Peyer's patch (tissue), 4 donors: ENCODE measurements around the gene FMR1NB. TPM values are rescaled to one million over a fixed set of nuclear protein-coding genes. Genes with fewer than 3 reads are reported as not detected.

Experiments
- DNase-seq, 3 donors: peaks; one replicate each; pipeline ENCODE4 v3.0.0-alpha.2; 2017 to 2019
- H3K27ac ChIP-seq, 4 donors: fragments of 200-600 bp; sonication (generic); one replicate each; pipeline ENCODE4 v1.5.1; 2016 to 2019
- H3K27me3 ChIP-seq, 2 donors: fragments of 200-600 bp; sonication (generic); one replicate each; pipeline ENCODE4 v1.5.1; 2019
- H3K36me3 ChIP-seq, 3 donors: fragments of 200-600 bp; sonication (generic); one replicate each; pipeline ENCODE4 v1.5.1; 2016 to 2019
- H3K4me1 ChIP-seq, 4 donors: fragments of 200-600 bp; sonication (generic); one replicate each; pipeline ENCODE4 v1.5.1; 2016 to 2019
- H3K4me3 ChIP-seq, 4 donors: fragments of 200-600 bp; sonication (generic); 1 replicate in 3 of 4; 2 replicates in 1 of 4; pipeline ENCODE4 v1.5.1; 2016 to 2019; ENCODE audit warnings: mild to moderate bottlenecking in 1 of 4
- H3K9me3 ChIP-seq, 4 donors: fragments of 200-600 bp; sonication (generic); one replicate each; pipeline ENCODE4 v1.5.1; 2016 to 2019; ENCODE audit warnings: mild to moderate bottlenecking in 1 of 4
- POLR2A ChIP-seq, 2 donors: fragments of 450-650 bp; IDR thresholded peaks; one replicate each; pipeline ENCODE4 v1.5.1; 2017; ENCODE audit warnings: antibody characterized with exemption in 2 of 2, mild to moderate bottlenecking in 2 of 2, moderate library complexity in 2 of 2
- total RNA-seq, 4 donors: library from RNA; depleted of rRNA; stranded (reverse); fragments of >200 nt; gene quantifications; one replicate each; pipeline ENCODE4 v1.1.0, GENCODE V29; 2016
- TF ChIP-seq, protein P1 (sequence below), 6 experiments: fragments of 450-650 bp in 4 of 6; fragments of 200-600 bp in 2 of 6; sonication (generic) in 1 of 6; IDR thresholded peaks; one replicate each; pipeline ENCODE4 v1.5.1; 2017 to 2019; ENCODE audit warnings: antibody characterized with exemption in 6 of 6, mild to moderate bottlenecking in 3 of 6, moderate library complexity in 1 of 6

The FMR1NB gene
- total RNA-seq, 4 donors from 2014 or later, result not detected

DNA sequence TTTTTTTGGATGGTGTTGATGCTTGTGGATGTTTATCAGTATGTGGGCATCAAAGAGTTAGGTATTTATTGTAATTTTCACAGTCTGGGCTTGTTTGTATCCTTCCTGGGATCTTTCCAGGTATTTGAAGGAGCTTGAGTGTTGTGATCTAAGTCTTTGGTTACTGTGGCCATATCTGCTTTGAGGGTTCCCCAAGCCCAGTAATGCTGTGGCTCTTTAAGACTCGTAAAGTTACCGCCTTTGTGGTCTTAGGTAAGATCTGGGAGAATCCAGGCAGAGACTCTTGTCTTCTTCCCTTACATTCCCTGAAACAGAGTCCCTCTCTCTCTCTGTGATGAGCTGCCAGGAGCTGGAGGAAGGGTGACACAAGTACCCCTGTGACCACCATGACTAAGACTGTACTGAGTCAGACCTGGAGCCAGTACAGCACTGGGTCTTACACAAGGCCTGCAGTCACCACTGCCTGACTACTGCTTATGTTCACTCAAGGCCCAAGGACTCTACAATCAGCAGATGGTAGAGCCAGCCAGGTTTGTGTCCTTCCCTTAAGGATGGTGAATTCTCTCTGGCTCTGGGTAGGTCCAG lies 62.2 kb downstream of the FMR1NB start:
- H3K36me3 ChIP-seq, result no peaks in the 10 kb centered on the region
- no peak for TF ChIP-seq POLR2A (IDR thresholded peaks at IDR 0.05)
- TF ChIP-seq, protein P1, sequence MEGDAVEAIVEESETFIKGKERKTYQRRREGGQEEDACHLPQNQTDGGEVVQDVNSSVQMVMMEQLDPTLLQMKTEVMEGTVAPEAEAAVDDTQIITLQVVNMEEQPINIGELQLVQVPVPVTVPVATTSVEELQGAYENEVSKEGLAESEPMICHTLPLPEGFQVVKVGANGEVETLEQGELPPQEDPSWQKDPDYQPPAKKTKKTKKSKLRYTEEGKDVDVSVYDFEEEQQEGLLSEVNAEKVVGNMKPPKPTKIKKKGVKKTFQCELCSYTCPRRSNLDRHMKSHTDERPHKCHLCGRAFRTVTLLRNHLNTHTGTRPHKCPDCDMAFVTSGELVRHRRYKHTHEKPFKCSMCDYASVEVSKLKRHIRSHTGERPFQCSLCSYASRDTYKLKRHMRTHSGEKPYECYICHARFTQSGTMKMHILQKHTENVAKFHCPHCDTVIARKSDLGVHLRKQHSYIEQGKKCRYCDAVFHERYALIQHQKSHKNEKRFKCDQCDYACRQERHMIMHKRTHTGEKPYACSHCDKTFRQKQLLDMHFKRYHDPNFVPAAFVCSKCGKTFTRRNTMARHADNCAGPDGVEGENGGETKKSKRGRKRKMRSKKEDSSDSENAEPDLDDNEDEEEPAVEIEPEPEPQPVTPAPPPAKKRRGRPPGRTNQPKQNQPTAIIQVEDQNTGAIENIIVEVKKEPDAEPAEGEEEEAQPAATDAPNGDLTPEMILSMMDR (IDR thresholded peaks at IDR 0.05), result no peak
- no peaks in the 10 kb centered on the region for H3K9me3 ChIP-seq
- no peaks in the 10 kb centered on the region for H3K27me3 ChIP-seq
- H3K4me1 ChIP-seq, result no peaks in the 10 kb centered on the region
- H3K4me3 ChIP-seq, result no peak overlapping the region
- DNase-seq, result no peak
- no peak overlapping the region for H3K27ac ChIP-seq

- Histone ChIP-seq H3K4me3 (no peak overlapping the region), H3K4me1 (no peaks in the 10 kb centered on the region), H3K9me3 (no peaks in the 10 kb centered on the region), H3K36me3 (no peaks in the 10 kb centered on the region), H3K27ac (no peak overlapping the region), H3K27me3 (no peaks in the 10 kb centered on the region)
- TF ChIP-seq, protein P1 (IDR thresholded peaks at IDR 0.05), result no peak
- no peak for TF ChIP-seq POLR2A (IDR thresholded peaks at IDR 0.05)
- DNase-seq, result no peak
These were observed 66.1 kb downstream of the FMR1NB start for GRCh38 chrX:148047200-148047599.

- H3K4me1 ChIP-seq, result no peaks in the 10 kb centered on the region
- H3K4me3 ChIP-seq, result no peak overlapping the region
- TF ChIP-seq, protein P1 (IDR thresholded peaks at IDR 0.05), result peak in 5 of 6 experiments; percentile 5 to 44 (median 39)
- no peak for TF ChIP-seq POLR2A (IDR thresholded peaks at IDR 0.05)
- no peak overlapping the region for H3K27ac ChIP-seq
- DNase-seq, result no peak
- no peaks in the 10 kb centered on the region for H3K36me3 ChIP-seq
- H3K9me3 ChIP-seq, result no peaks in the 10 kb centered on the region
- H3K27me3 ChIP-seq, result no peaks in the 10 kb centered on the region
These were observed 68.3 kb downstream of the FMR1NB start for GRCh38 chrX:148049441-148049840.

GRCh38 chrX:148051973-148052372 lies 70.8 kb downstream of the FMR1NB start:
- Histone ChIP-seq H3K27ac (no peak overlapping the region), H3K36me3 (no peaks in the 10 kb centered on the region), H3K27me3 (no peaks in the 10 kb centered on the region), H3K4me1 (no peaks in the 10 kb centered on the region), H3K9me3 (no peaks in the 10 kb centered on the region), H3K4me3 (no peak overlapping the region)
- DNase-seq, result no peak
- TF ChIP-seq, protein P1 (IDR thresholded peaks at IDR 0.05), result no peak
- no peak for TF ChIP-seq POLR2A (IDR thresholded peaks at IDR 0.05)

GRCh38 chrX:148067285-148067684 lies 86.1 kb downstream of the FMR1NB start:
- TF ChIP-seq, protein P1 (IDR thresholded peaks at IDR 0.05), result no peak
- no peak for TF ChIP-seq POLR2A (IDR thresholded peaks at IDR 0.05)
- Histone ChIP-seq H3K27ac (no peak overlapping the region), H3K4me3 (no peak overlapping the region), H3K4me1 (no peaks in the 10 kb centered on the region), H3K36me3 (no peaks in the 10 kb centered on the region), H3K27me3 (no peaks in the 10 kb centered on the region), H3K9me3 (no peaks in the 10 kb centered on the region)
- DNase-seq, result no peak
